Vagina (tissue), 2 donors: Measurements from ENCODE around the gene DYNLT4. TPM values are rescaled to one million over a fixed set of nuclear protein-coding genes. Genes with fewer than 3 reads are reported as not detected.

Source experiments
- DNase-seq, 2 donors: peaks; one replicate each; pipeline ENCODE4 v3.0.0-alpha.2; 2017; ENCODE audit errors: extremely low spot score in 2 of 2
- H3K27ac ChIP-seq: fragments of 200-600 bp; sonication (generic); one replicate; pipeline ENCODE4 v1.5.1; 2019
- H3K27me3 ChIP-seq: fragments of 200-600 bp; sonication (generic); one replicate; pipeline ENCODE4 v1.5.1; 2019
- H3K36me3 ChIP-seq, 2 donors: fragments of 200-600 bp; sonication (generic); one replicate each; pipeline ENCODE4 v1.5.1; 2017 to 2019
- H3K4me1 ChIP-seq: fragments of 200-600 bp; sonication (generic); one replicate; pipeline ENCODE4 v1.5.1; 2019
- H3K4me3 ChIP-seq, 2 donors: fragments of 200-600 bp; sonication (generic); 1 replicate in 1 of 2; 2 replicates in 1 of 2; pipeline ENCODE4 v1.5.1; 2016 to 2019
- H3K9me3 ChIP-seq: fragments of 200-600 bp; sonication (generic); one replicate; pipeline ENCODE4 v1.5.1; 2019
- CTCF ChIP-seq, 3 experiments: fragments of 450-650 bp in 2 of 3; fragments of 200-600 bp in 1 of 3; sonication (generic) in 1 of 3; IDR thresholded peaks; one replicate each; pipeline ENCODE4 v1.5.1; 2017 to 2019; ENCODE audit warnings: antibody characterized with exemption in 3 of 3, mild to moderate bottlenecking in 2 of 3, moderate library complexity in 2 of 3
- POLR2A ChIP-seq, 2 donors: fragments of 450-650 bp; IDR thresholded peaks; one replicate each; pipeline ENCODE4 v1.6.1; 2017; ENCODE audit warnings: antibody characterized with exemption in 2 of 2, mild to moderate bottlenecking in 2 of 2, moderate library complexity in 2 of 2
- POLR2AphosphoS5 ChIP-seq, 2 donors: sonication (generic); formaldehyde crosslinking; IDR thresholded peaks; one replicate each; pipeline ENCODE4 v1.9.0; 2017; ENCODE audit warnings: antibody characterized with exemption in 2 of 2, mild to moderate bottlenecking in 2 of 2, low read depth in 1 of 2; ENCODE audit not compliant: insufficient read depth in 1 of 2
- intact Hi-C: fragments of 100-400 bp; cut with DNase I; formaldehyde crosslinking; loops from one replicate; pipeline ENCODE4 v1.15.1; 2023
- total RNA-seq: library from RNA; depleted of rRNA; stranded (reverse); fragments of >200 nt; gene quantifications from one replicate; pipeline ENCODE4 v1.2.3, GENCODE V29; 2016

The DYNLT4 gene
- total RNA-seq, 1 donor from 2014 or later: not detected

GRCh38 chr1:44786841-44787426, 20.2 kb downstream of the DYNLT4 start:
- no peak for DNase-seq
- Histone ChIP-seq H3K27ac (peak overlapping the region; percentile 66), H3K4me3 (peak overlapping the region; percentile 48 to 66), H3K27me3 (no peaks in the 10 kb centered on the region), H3K4me1 (peaks cover 33% of the 10 kb centered on the region), H3K9me3 (no peaks in the 10 kb centered on the region), H3K36me3 (no peaks in the 10 kb centered on the region)
- TF ChIP-seq POLR2AphosphoS5 (IDR thresholded peaks at IDR 0.05; ENCODE audit: insufficient read depth in 1 of 2, low read depth in 1 of 2) (no peak), CTCF (IDR thresholded peaks at IDR 0.05) (no peak), POLR2A (IDR thresholded peaks at IDR 0.05) (no peak)
- intact Hi-C loops: loop anchor here (5.0 kb wide), 1 partner anchor 200 kb away; the partner anchor contains the start of gene EIF2B3

- DNase-seq: no peak
- Histone ChIP-seq H3K27ac (peak overlapping the region; percentile 66), H3K9me3 (no peaks in the 10 kb centered on the region), H3K4me1 (peaks cover 33% of the 10 kb centered on the region), H3K36me3 (no peaks in the 10 kb centered on the region), H3K27me3 (no peaks in the 10 kb centered on the region), H3K4me3 (peak overlapping the region; percentile 48 to 66)
- intact Hi-C loops: loop anchor here (5.0 kb wide), 1 partner anchor 201 kb away; the partner anchor contains the start of gene EIF2B3
- TF ChIP-seq CTCF (IDR thresholded peaks at IDR 0.05) (peak; percentile 96 to 97 (median 96)), POLR2AphosphoS5 (IDR thresholded peaks at IDR 0.05; ENCODE audit: insufficient read depth in 1 of 2, low read depth in 1 of 2) (peak; percentile 58 to 78), POLR2A (IDR thresholded peaks at IDR 0.05) (no peak)
Observed at GRCh38 chr1:44786138-44786840, 20.9 kb downstream of the DYNLT4 start.

- Histone ChIP-seq H3K4me3 (peak overlapping the region; percentile 48 to 66), H3K4me1 (peaks cover 33% of the 10 kb centered on the region), H3K36me3 (peaks cover 0 to 5% of the 10 kb centered on the region in 2 donors), H3K27ac (peak overlapping the region; percentile 66), H3K9me3 (no peaks in the 10 kb centered on the region), H3K27me3 (no peaks in the 10 kb centered on the region)
- TF ChIP-seq CTCF (IDR thresholded peaks at IDR 0.05): no peak
- no peak for TF ChIP-seq POLR2AphosphoS5 (IDR thresholded peaks at IDR 0.05; ENCODE audit: insufficient read depth in 1 of 2, low read depth in 1 of 2)
- TF ChIP-seq POLR2A (IDR thresholded peaks at IDR 0.05): no peak
- no peak for DNase-seq
- intact Hi-C loops: loop anchor here (5.0 kb wide), 1 partner anchor 202 kb away; the partner anchor contains the start of gene EIF2B3
Observed at GRCh38 chr1:44785501-44786137, 21.5 kb downstream of the DYNLT4 start.

- H3K9me3 ChIP-seq: no peaks in the 10 kb centered on the region
- intact Hi-C loops: loop anchor here (5.0 kb wide), 1 partner anchor 202 kb away; the partner anchor contains the start of gene EIF2B3
- DNase-seq: no peak
- H3K36me3 ChIP-seq: peaks cover 0 to 9% of the 10 kb centered on the region in 2 donors
- peaks cover 33% of the 10 kb centered on the region for H3K4me1 ChIP-seq
- no peak for TF ChIP-seq POLR2A (IDR thresholded peaks at IDR 0.05)
- TF ChIP-seq CTCF (IDR thresholded peaks at IDR 0.05): no peak
- TF ChIP-seq POLR2AphosphoS5 (IDR thresholded peaks at IDR 0.05; ENCODE audit: insufficient read depth in 1 of 2, low read depth in 1 of 2): no peak
- H3K27me3 ChIP-seq: no peaks in the 10 kb centered on the region
- H3K4me3 ChIP-seq: peak overlapping the region in 1 of 2 donors; percentile 57
- no peak overlapping the region for H3K27ac ChIP-seq
Observed at GRCh38 chr1:44785029-44785380, 22.1 kb downstream of the DYNLT4 start.
